HepG2 (cell line): ENCODE measurements around the gene CCDC88C. TPM values are rescaled to one million over a fixed set of nuclear protein-coding genes. Genes with fewer than 3 reads are reported as not detected.

Source experiments
- ATAC-seq: fragments of 200-7000 bp; cut with Tn5 transposase; 3 replicates; pipeline ENCODE4 v1.9.1; 2020; ENCODE audit warnings: mild to moderate bottlenecking, moderate library complexity
- BruUV-seq: library from RNA; stranded (reverse); fragments of 400-500 nt; replicated peaks from 2 replicates; lab custom pipeline; 2021; lab: Mats Ljungman, UMichigan
- CTCF ChIA-PET: fragments of 300-600 bp; formaldehyde crosslinking; extraction: SDS; loops from one replicate; lab custom pipeline; 2021; ENCODE audit warnings: low total read pairs, inconsistent platforms, low intra/inter-chr PET ratio; lab: Yijun Ruan, JAX
- POLR2A ChIA-PET: fragments of 350-600 bp; sonication (Branson Sonifier 250); formaldehyde crosslinking; loops from one replicate; lab custom pipeline; 2020; ENCODE audit warnings: antibody characterized with exemption, inconsistent platforms; lab: Yijun Ruan, JAX
- DNase-seq: peaks from one replicate; pipeline ENCODE4 v3.0.0-alpha.2; 2015; ENCODE audit warnings: low spot score
- FAIRE-seq: peaks from 3 replicates; lab custom pipeline; 2011; peaks lifted over from hg19 to GRCh38; lab: Jason Lieb, UNC
- H2AFZ ChIP-seq: one replicate; pipeline ENCODE4 v1.6.1; 2011; ENCODE audit warnings: low read length, inconsistent platforms
- H3K27ac ChIP-seq: fragments of 300-600 bp; 3 replicates; pipeline ENCODE4 v1.8.0; 2011; ENCODE audit warnings: mixed run types, mild to moderate bottlenecking, mixed read lengths, low read length, inconsistent platforms; ENCODE audit not compliant: insufficient read depth; ENCODE audit errors: extremely low read length
- H3K27me3 ChIP-seq, 2 experiments: fragments of 200-600 bp in 1 of 2; 2 replicates in 1 of 2; 3 replicates in 1 of 2; pipeline versions ENCODE4 v1.6.0 to v1.8.0; 2011; ENCODE audit warnings: low read length in 2 of 2, mild to moderate bottlenecking in 2 of 2, moderate library complexity in 2 of 2, inconsistent platforms in 1 of 2; ENCODE audit not compliant: insufficient read depth in 2 of 2, control insufficient read depth in 1 of 2
- H3K36me3 ChIP-seq, 2 experiments: fragments of 200-600 bp in 1 of 2; replicated peaks in 1 of 2; 2 replicates in 1 of 2; 3 replicates in 1 of 2; pipeline versions ENCODE4 v1.5.1 to v1.8.0; 2011; ENCODE audit warnings: low read length in 2 of 2, inconsistent platforms in 1 of 2; ENCODE audit not compliant: insufficient read depth in 2 of 2, control insufficient read depth in 1 of 2
- H3K4me1 ChIP-seq: 2 replicates; pipeline ENCODE4 v1.5.1; 2012; ENCODE audit warnings: low read length, inconsistent platforms; ENCODE audit not compliant: insufficient read depth
- H3K4me2 ChIP-seq: 2 replicates; pipeline ENCODE4 v1.6.0; 2011; ENCODE audit warnings: low read depth, low read length, inconsistent platforms
- H3K4me3 ChIP-seq, 3 experiments: fragments of 200-600 bp in 1 of 3; sonication (generic), shearing (Covaris generic) in 1 of 3; replicated peaks in 1 of 3; 2 replicates each; pipeline ENCODE4 v1.5.1; 2011 to 2016; ENCODE audit warnings: low read length in 3 of 3, inconsistent platforms in 2 of 3, low read depth in 2 of 3, mild to moderate bottlenecking in 2 of 3, control low read depth in 1 of 3, mixed read lengths in 1 of 3; ENCODE audit not compliant: insufficient read depth in 1 of 3
- H3K79me2 ChIP-seq: one replicate; pipeline ENCODE4 v1.6.1; 2011; ENCODE audit warnings: low read length, inconsistent platforms; ENCODE audit not compliant: insufficient read depth
- H3K9ac ChIP-seq: 2 replicates; pipeline ENCODE4 v1.6.0; 2011; ENCODE audit warnings: mild to moderate bottlenecking, low read depth, low read length, inconsistent platforms; ENCODE audit not compliant: insufficient read depth
- H3K9me3 ChIP-seq: 2 replicates; pipeline ENCODE4 v1.5.1; 2012; ENCODE audit warnings: mild to moderate bottlenecking, low read length
- H4K20me1 ChIP-seq: 2 replicates; pipeline ENCODE4 v1.6.0; 2011; ENCODE audit warnings: inconsistent platforms, mild to moderate bottlenecking, low read length, moderate library complexity; ENCODE audit not compliant: insufficient read depth
- CHCHD3 ChIP-seq: sonication (generic); formaldehyde crosslinking; IDR thresholded peaks from 2 replicates; pipeline ENCODE4 v1.8.0; 2022; ENCODE audit warnings: mild to moderate bottlenecking, missing genetic modification reagents, moderate library complexity
- NAIF1 ChIP-seq: sonication (generic); formaldehyde crosslinking; IDR thresholded peaks from 2 replicates; pipeline ENCODE4 v1.5.0; 2020; ENCODE audit warnings: mild to moderate bottlenecking, missing genetic modification reagents, borderline replicate concordance
- POLR2G ChIP-seq: fragments of 200-400 bp; formaldehyde crosslinking; IDR thresholded peaks from 2 replicates; pipeline ENCODE4 v1.6.1; 2018; ENCODE audit warnings: mild to moderate bottlenecking, low read depth, low read length, moderate library complexity
- ZNF83 ChIP-seq: sonication (generic); formaldehyde crosslinking; IDR thresholded peaks from 2 replicates; pipeline ENCODE4 v1.4.0; 2020; ENCODE audit warnings: missing genetic modification reagents, mild to moderate bottlenecking, borderline replicate concordance
- whole genome bisulfite sequencing: methylation state at CpG from one replicate; pipeline ENCODE4 v1.1.6; 2017; ENCODE audit warnings: low lambda C conversion rate; 5-methylcytosine and 5-hydroxymethylcytosine counted together
- in situ Hi-C: cut with HindIII; loops from 2 replicates; pipeline ENCODE4 v1.10.0; 2017; ENCODE audit warnings: low pct_unique_long_range_greater_than_20kb; ENCODE audit not compliant: extremely low pct_ligation_motif_present
- intact Hi-C: fragments of 100-400 bp; cut with micrococcal nuclease; formaldehyde crosslinking; loops from one replicate; pipeline ENCODE4 v1.10.0; 2022; ENCODE audit not compliant: unreplicated experiment
- polyA plus RNA-seq, 8 experiments: library from polyadenylated mRNA; depleted of rRNA in 3 of 8; stranded (reverse) in 7 of 8; unstranded in 1 of 8; fragments of >200 nt; fragmentation: Illumina TruSeq in 4 of 8; extraction: Trizol in 4 of 8; gene quantifications; 2 replicates each; pipeline versions ENCODE4 v1.2.1 to v1.2.3, GENCODE V29; 2011 to 2016; ENCODE audit warnings: low read depth in 4 of 8, missing spikeins in 1 of 8, mixed read lengths in 1 of 8; ENCODE audit not compliant: insufficient read depth in 1 of 8
- total RNA-seq, 5 experiments: library from RNA; depleted of rRNA; stranded (reverse); fragments of >200 nt; fragmentation: Illumina TruSeq; extraction: Trizol; gene quantifications; 2 replicates each; pipeline ENCODE4 v1.2.3, GENCODE V29; 2016; ENCODE audit warnings: low read depth in 1 of 5
- TF ChIP-seq, protein P1 (sequence below), 2 experiments: sonication (generic) in 1 of 2; formaldehyde crosslinking in 1 of 2; IDR thresholded peaks; 2 replicates each; pipeline versions ENCODE4 v1.4.0 to v1.6.1; 2016 to 2020; ENCODE audit warnings: borderline replicate concordance in 1 of 2, low read depth in 1 of 2, mild to moderate bottlenecking in 1 of 2, missing genetic modification reagents in 1 of 2
- TF ChIP-seq, protein P2 (sequence below): IDR thresholded peaks from 2 replicates; pipeline ENCODE4 v1.6.1; 2016; ENCODE audit warnings: missing biosample characterization, missing genetic modification reagents, low read depth
- TF ChIP-seq, protein P3 (sequence below): fragments of 450-650 bp; IDR thresholded peaks from 2 replicates; pipeline ENCODE4 v1.6.1; 2017; ENCODE audit warnings: mild to moderate bottlenecking

CCDC88C gene
- total and polyA plus RNA-seq, 2 of the 13 experiments (the other 11 are each of a cell fraction or from before 2014, with no cell fraction given) = 3.6 to 11.7 TPM

DNA sequence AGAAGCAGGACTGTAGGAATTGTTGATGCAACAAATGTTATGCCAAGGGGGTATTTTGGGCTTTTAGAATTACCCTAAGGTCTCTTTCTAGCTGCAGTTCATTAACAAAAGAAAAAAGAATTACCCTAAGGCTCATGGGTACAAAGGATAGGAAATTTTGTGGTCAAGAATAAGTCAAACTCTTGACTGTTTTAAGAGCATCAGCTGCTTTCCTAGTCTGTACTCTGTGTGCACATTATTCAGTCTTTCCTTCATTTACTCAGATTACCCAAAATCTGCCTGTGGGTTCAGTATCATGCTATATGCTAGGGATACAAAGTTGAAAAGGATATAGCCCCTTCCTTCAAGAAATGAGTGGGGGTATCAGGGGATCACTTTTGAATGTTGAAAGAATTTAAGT is 36.5 kb upstream of the CCDC88C start:
- in situ Hi-C loops (no loop called here), intact Hi-C loops (no loop called here)
- Histone ChIP-seq H3K4me1 (no peaks in the 10 kb centered on the region), H2AFZ (no peak overlapping the region), H3K36me3 (peaks cover 4 to 22% of the 10 kb centered on the region in 2 experiments; a peak in 4 of 5 replicates), H4K20me1 (no peaks in the 10 kb centered on the region), H3K4me2 (no peak overlapping the region), H3K9me3 (no peaks in the 10 kb centered on the region), H3K27ac (no peak overlapping the region), H3K79me2 (no peaks in the 10 kb centered on the region), H3K9ac (no peak overlapping the region), H3K27me3 (no peaks in the 10 kb centered on the region), H3K4me3 (no peak overlapping the region)
- DNase-seq = no peak
- FAIRE-seq = no peak
- ChIA-PET CTCF (no interaction called here), POLR2A (no interaction called here)
- ATAC-seq = peak; percentile 13; the same call in 1 of the 3 replicates
- BruUV-seq = no TSS peak
- TF ChIP-seq POLR2G (0 out of 2 replicates have a peak, but pooled peaks have one; percentile 15), NAIF1 (CRISPR knock-in tag) (no peak)

DNA sequence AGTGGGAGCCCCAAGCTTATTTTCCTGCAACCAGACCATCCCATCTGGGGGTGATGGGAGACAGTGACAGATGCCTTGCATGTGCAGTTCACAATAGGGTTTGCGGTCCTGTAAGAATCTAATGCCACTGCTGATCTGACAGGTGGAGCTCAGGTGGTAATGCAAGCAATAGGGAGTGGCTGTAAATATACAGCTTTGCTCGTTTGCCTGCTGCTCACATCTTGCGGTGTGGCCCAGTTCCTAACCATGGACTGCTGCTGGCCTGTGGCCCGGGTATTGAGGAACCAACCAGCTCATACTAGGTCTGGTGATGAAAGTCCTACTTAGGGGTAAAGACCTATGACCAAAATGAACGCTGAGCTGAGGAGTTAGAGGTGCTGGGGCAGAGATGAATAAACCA is 36.1 kb upstream of the CCDC88C start:
- Histone ChIP-seq H3K36me3 (peaks cover 4 to 18% of the 10 kb centered on the region in 2 experiments; a peak in 4 of 5 replicates), H3K4me1 (no peaks in the 10 kb centered on the region), H3K27me3 (no peaks in the 10 kb centered on the region), H4K20me1 (no peaks in the 10 kb centered on the region), H3K4me2 (no peak overlapping the region), H3K9me3 (no peaks in the 10 kb centered on the region), H3K79me2 (no peaks in the 10 kb centered on the region), H3K9ac (no peak overlapping the region), H3K4me3 (no peak overlapping the region), H3K27ac (no peak overlapping the region), H2AFZ (no peak overlapping the region)
- intact Hi-C loops (no loop called here), in situ Hi-C loops (no loop called here)
- ChIA-PET CTCF (no interaction called here), POLR2A (no interaction called here)
- DNase-seq = no peak
- BruUV-seq = no TSS peak
- 73% methylated on average over 5 of the region's 5 CpGs for WGBS
- ATAC-seq = peak; percentile 41
- FAIRE-seq = no peak
- TF ChIP-seq, protein P1, sequence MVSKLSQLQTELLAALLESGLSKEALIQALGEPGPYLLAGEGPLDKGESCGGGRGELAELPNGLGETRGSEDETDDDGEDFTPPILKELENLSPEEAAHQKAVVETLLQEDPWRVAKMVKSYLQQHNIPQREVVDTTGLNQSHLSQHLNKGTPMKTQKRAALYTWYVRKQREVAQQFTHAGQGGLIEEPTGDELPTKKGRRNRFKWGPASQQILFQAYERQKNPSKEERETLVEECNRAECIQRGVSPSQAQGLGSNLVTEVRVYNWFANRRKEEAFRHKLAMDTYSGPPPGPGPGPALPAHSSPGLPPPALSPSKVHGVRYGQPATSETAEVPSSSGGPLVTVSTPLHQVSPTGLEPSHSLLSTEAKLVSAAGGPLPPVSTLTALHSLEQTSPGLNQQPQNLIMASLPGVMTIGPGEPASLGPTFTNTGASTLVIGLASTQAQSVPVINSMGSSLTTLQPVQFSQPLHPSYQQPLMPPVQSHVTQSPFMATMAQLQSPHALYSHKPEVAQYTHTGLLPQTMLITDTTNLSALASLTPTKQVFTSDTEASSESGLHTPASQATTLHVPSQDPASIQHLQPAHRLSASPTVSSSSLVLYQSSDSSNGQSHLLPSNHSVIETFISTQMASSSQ (IDR thresholded peaks at IDR 0.05; ENCODE audit: low read depth) = no peak
- TF ChIP-seq, protein P1 (CRISPR knock-in tag; IDR thresholded peaks at IDR 0.05; ENCODE audit: borderline replicate concordance) = no peak
- TF ChIP-seq ZNF83 (CRISPR knock-in tag) (no peak), CHCHD3 (CRISPR knock-in tag) (no peak)
- TF ChIP-seq, protein P2, sequence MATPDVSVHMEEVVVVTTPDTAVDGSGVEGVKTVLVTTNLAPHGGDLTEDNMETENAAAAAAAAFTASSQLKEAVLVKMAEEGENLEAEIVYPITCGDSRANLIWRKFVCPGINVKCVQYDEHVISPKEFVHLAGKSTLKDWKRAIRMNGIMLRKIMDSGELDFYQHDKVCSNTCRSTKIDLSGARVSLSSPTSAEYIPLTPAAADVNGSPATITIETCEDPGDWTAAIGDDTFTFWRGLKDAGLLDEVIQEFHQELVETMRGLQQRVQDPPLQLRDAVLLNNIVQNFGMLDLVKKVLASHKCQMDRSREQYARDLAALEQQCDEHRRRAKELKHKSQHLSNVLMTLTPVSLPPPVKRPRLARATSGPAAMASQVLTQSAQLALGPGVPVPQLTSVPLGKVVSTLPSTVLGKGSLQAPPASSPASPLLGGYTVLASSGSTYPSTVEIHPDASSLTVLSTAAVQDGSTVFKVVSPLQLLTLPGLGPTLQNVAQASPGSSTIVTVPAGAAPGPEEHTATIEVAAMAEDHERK (CRISPR knock-in tag) = no peak
- TF ChIP-seq, protein P3, sequence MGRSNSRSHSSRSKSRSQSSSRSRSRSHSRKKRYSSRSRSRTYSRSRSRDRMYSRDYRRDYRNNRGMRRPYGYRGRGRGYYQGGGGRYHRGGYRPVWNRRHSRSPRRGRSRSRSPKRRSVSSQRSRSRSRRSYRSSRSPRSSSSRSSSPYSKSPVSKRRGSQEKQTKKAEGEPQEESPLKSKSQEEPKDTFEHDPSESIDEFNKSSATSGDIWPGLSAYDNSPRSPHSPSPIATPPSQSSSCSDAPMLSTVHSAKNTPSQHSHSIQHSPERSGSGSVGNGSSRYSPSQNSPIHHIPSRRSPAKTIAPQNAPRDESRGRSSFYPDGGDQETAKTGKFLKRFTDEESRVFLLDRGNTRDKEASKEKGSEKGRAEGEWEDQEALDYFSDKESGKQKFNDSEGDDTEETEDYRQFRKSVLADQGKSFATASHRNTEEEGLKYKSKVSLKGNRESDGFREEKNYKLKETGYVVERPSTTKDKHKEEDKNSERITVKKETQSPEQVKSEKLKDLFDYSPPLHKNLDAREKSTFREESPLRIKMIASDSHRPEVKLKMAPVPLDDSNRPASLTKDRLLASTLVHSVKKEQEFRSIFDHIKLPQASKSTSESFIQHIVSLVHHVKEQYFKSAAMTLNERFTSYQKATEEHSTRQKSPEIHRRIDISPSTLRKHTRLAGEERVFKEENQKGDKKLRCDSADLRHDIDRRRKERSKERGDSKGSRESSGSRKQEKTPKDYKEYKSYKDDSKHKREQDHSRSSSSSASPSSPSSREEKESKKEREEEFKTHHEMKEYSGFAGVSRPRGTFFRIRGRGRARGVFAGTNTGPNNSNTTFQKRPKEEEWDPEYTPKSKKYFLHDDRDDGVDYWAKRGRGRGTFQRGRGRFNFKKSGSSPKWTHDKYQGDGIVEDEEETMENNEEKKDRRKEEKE = no peak
